GM18951 (cell line): Measurements from ENCODE around the gene C17orf50.

Experiments used
- POLR2A ChIP-seq: IDR thresholded peaks from 4 replicates; pipeline ENCODE4 v1.6.1; 2011; ENCODE audit warnings: mild to moderate bottlenecking; ENCODE audit not compliant: insufficient read length, insufficient read depth; ENCODE audit errors: extremely low read depth
- in situ Hi-C: fragments of 300-500 bp; cut with MboI; formaldehyde crosslinking; loops from one replicate; pipeline ENCODE4 v1.12.0; 2022; ENCODE audit warnings: low sequenced_read_pairs, mixed read lengths, inconsistent platforms; ENCODE audit not compliant: unreplicated experiment

C17orf50 gene

GRCh38 chr17:35766489-35766877, 5.8 kb downstream of the C17orf50 start:
- TF ChIP-seq POLR2A, result no peak
- in situ Hi-C loops, result loop anchor here (5.0 kb wide), 1 partner anchor 36 kb away; no protein-coding TSS in a partner anchor

- TF ChIP-seq POLR2A, result no peak
- in situ Hi-C loops, result loop anchor here (5.0 kb wide), 1 partner anchor 35 kb away; no protein-coding TSS in a partner anchor
Measured at GRCh38 chr17:35766903-35767510, 6.3 kb downstream of the C17orf50 start.

DNA sequence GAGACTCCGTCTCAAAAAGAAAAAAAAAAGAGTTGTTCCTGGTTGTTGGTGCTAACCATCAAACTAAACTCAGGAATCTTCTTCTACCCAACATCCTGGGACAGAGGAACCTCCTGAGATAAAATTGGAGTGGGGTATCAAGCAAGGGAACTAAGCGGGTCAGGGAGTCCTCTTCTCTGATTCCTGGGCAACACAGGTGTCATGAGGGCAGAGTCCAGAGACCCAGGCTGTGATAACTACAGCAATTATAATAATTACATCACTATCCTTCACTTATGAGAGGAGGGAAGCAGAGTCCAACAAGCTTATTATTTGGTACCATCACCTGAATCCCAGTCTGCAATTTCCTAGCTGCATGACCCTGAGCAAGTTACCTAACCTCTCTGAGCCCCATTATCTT, 8.1 kb downstream of the C17orf50 start:
- in situ Hi-C loops, result loop anchor here (5.0 kb wide), 1 partner anchor 34 kb away; no protein-coding TSS in a partner anchor
- TF ChIP-seq POLR2A, result no peak

GRCh38 chr17:35769895-35770486, 9.3 kb downstream of the C17orf50 start:
- in situ Hi-C loops, result loop anchor here (5.0 kb wide), 1 partner anchor 32 kb away; no protein-coding TSS in a partner anchor
- no peak for TF ChIP-seq POLR2A

DNA sequence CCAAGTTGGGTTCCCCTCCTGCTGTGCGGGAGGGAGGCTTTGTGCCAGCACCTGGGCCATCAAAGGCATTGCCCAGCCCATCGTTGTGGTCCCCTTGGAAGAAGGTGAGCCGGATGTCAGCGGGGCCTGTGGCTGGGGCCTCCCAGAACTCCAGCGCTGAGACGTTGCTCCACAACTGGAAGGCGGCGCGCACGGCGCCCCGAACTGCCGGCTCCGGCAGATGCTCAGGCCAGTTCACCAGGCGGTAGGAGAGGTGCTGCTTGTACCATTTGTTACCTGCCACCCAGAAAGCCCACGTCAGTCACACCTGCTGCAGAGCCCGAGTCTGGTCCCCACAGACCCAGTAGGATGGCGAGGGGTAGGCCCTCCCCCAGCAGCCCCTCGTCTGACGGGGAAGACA, 12.4 kb downstream of the C17orf50 start:
- in situ Hi-C loops, result no loop called here
- no peak for TF ChIP-seq POLR2A

GRCh38 chr17:35773679-35774425, 13.2 kb downstream of the C17orf50 start:
- in situ Hi-C loops, result no loop called here
- TF ChIP-seq POLR2A, result no peak

GRCh38 chr17:35774499-35774898, 13.8 kb downstream of the C17orf50 start:
- in situ Hi-C loops, result no loop called here
- TF ChIP-seq POLR2A, result no peak

GRCh38 chr17:35775039-35775438, 14.4 kb downstream of the C17orf50 start:
- in situ Hi-C loops, result no loop called here
- no peak for TF ChIP-seq POLR2A

DNA sequence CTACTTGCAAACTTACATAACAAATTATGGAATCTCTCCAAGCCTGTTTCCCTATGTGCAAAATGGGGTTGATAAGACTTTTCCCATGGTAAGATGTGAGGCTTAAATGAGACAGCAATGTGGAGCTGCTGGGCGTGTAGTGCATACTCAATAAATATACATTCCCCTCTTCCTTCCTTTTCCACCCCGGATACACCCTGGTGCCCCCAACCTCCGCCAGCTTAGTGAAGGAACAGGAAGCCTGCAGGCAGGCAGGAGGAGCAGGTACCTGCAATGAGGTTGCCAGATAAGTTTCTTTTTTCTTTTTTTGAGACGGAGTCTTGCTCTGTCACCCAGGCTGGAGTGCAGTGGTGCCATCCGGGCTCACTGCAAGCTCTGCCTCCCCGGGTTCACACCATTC, 14.9 kb downstream of the C17orf50 start:
- no peak for TF ChIP-seq POLR2A
- in situ Hi-C loops, result no loop called here

- in situ Hi-C loops, result no loop called here
Measured at GRCh38 chr17:35778641-35779196, 18.0 kb downstream of the C17orf50 start.

DNA sequence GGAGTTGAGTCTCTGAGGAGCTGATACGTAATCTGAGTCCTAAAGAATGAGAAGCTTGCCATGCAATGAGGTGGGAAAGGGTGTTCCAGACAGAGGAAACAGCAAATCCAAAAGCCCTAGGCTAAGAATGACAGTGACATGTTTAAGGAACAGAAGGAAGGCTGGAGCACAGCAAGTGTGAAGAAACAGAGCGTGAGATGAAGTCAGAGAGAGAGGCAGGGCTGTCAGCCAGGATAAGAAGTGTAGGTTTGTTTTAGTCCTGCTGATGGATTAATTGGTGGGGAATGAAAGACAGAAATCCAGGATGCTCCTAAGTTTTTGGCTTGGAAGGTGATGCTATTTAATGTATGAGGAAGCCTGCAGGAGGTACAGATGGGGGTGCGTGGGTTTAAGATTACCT, 20.3 kb downstream of the C17orf50 start:
- in situ Hi-C loops, result no loop called here
- TF ChIP-seq POLR2A, result no peak

More at GRCh38 chr17:35778641-35779196, 18.0 kb downstream of the C17orf50 start:
- TF ChIP-seq POLR2A, result no peak

DNA sequence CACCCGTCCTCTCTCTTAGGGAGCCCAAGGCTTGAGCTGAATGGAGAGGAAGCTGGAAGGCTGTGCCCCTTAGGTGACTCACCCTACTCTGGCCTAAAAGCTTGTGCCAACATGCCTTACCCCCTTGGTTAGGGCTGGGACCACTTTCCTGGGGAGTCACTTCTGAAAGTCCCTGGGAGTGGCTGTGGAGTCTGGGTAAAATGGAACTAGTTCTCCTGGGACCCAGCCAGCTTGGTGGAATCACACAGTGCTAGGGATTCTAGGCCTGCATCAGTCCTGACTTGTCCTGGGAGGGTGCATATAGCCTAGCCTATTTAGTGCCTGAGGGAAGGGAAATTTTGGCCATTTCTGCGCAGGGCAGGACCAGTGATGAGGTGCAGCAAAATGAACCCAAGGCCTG, 24.2 kb downstream of the C17orf50 start:
- in situ Hi-C loops, result no loop called here
- TF ChIP-seq POLR2A, result no peak

DNA sequence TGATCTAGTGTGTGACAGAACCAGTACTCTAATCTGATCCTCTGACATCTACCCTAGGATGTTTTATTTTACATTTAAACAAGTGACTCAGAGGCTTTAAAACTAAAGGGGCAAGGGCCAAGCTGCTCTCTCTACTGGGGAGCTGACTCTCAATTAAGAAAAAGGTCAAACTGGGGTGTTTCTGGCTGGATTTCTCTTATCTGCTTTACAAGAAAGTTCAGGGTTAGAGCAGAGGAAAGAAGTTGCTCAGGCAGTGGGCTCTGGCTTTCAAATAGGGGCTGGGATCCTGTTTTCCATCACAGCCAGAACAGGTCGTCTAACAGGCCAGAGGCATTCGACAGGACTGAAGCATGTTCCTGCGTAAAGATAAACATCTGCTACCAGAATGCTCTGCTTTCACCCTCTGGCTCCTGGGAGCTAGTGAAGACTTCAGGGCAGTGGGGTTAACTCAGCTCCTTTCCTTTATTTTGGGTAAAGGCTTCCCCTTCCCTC, 26.3 kb downstream of the C17orf50 start:
- in situ Hi-C loops, result no loop called here
- no peak for TF ChIP-seq POLR2A

GRCh38 chr17:35788477-35789368, 28.0 kb downstream of the C17orf50 start:
- in situ Hi-C loops, result no loop called here
- TF ChIP-seq POLR2A, result no peak
